Measurements from ENCODE around the gene EVI5L. TPM values are rescaled to one million over a fixed set of nuclear protein-coding genes. Genes with fewer than 3 reads are reported as not detected.

Gene EVI5L
- total and polyA plus RNA-seq, 2 of the 13 experiments (the other 11 are each of a cell fraction or from before 2014, with no cell fraction given) = 1.7 to 2.4 TPM

- TF ChIP-seq ZNF782 (CRISPR knock-in tag; IDR thresholded peaks at IDR 0.05; ENCODE audit: borderline replicate concordance) (no peak), ZNF83 (CRISPR knock-in tag; IDR thresholded peaks at IDR 0.05; ENCODE audit: borderline replicate concordance) (no peak), ZSCAN21 (CRISPR knock-in tag; IDR thresholded peaks at IDR 0.05; ENCODE audit: borderline replicate concordance) (peak; percentile 47; the same call in 1 of the 2 replicates), ZIK1 (CRISPR knock-in tag; IDR thresholded peaks at IDR 0.05; ENCODE audit: borderline replicate concordance, low read depth) (peak; percentile 58; the same call in 1 of the 2 replicates), U2AF2 (IDR thresholded peaks at IDR 0.05; ENCODE audit: low read depth, low read length) (no peak), ZNF18 (CRISPR knock-in tag; IDR thresholded peaks at IDR 0.05; ENCODE audit: insufficient replicate concordance) (no peak), PCBP2 (optimal IDR thresholded peaks at IDR 0.05; ENCODE audit: low read depth, low read length, poor library complexity, severe bottlenecking) (no peak), ELF1 (CRISPR knock-in tag; IDR thresholded peaks at IDR 0.05) (no peak), ZNF776 (CRISPR knock-in tag; IDR thresholded peaks at IDR 0.05) (0 out of 2 replicates have a peak, but pooled peaks have one; percentile 43), NRL (CRISPR knock-in tag; IDR thresholded peaks at IDR 0.05; ENCODE audit: borderline replicate concordance) (0 out of 2 replicates have a peak, but pooled peaks have one; percentile 23), TRIM24 (CRISPR knock-in tag; IDR thresholded peaks at IDR 0.05) (no peak), ASH2L (IDR thresholded peaks at IDR 0.05; ENCODE audit: insufficient read length, low read depth, low read length) (peak; percentile 48), ZNF121 (CRISPR knock-in tag; IDR thresholded peaks at IDR 0.05) (peak; percentile 42; the same call in 1 of the 2 replicates), TBX2 (CRISPR knock-in tag; IDR thresholded peaks at IDR 0.05; ENCODE audit: borderline replicate concordance) (0 out of 2 replicates have a peak, but pooled peaks have one; percentile 22), ZNF816 (CRISPR knock-in tag; IDR thresholded peaks at IDR 0.05; ENCODE audit: borderline replicate concordance) (no peak), FOSL2 (CRISPR knock-in tag; IDR thresholded peaks at IDR 0.05) (peak; percentile 67), ZNF768 (CRISPR knock-in tag; IDR thresholded peaks at IDR 0.05) (0 out of 2 replicates have a peak, but pooled peaks have one; percentile 54), NR2F1 (CRISPR knock-in tag; IDR thresholded peaks at IDR 0.05) (no peak), NKX3-1 (CRISPR knock-in tag; IDR thresholded peaks at IDR 0.05) (no peak), ZNF24 (IDR thresholded peaks at IDR 0.05) (no peak), CEBPB (IDR thresholded peaks at IDR 0.05; ENCODE audit: borderline replicate concordance, low read depth, low read length) (no peak)
- TF ChIP-seq, protein P1, sequence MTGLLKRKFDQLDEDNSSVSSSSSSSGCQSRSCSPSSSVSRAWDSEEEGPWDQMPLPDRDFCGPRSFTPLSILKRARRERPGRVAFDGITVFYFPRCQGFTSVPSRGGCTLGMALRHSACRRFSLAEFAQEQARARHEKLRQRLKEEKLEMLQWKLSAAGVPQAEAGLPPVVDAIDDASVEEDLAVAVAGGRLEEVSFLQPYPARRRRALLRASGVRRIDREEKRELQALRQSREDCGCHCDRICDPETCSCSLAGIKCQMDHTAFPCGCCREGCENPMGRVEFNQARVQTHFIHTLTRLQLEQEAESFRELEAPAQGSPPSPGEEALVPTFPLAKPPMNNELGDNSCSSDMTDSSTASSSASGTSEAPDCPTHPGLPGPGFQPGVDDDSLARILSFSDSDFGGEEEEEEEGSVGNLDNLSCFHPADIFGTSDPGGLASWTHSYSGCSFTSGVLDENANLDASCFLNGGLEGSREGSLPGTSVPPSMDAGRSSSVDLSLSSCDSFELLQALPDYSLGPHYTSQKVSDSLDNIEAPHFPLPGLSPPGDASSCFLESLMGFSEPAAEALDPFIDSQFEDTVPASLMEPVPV (CRISPR knock-in tag; IDR thresholded peaks at IDR 0.05) = no peak
- TF ChIP-seq, protein P2, sequence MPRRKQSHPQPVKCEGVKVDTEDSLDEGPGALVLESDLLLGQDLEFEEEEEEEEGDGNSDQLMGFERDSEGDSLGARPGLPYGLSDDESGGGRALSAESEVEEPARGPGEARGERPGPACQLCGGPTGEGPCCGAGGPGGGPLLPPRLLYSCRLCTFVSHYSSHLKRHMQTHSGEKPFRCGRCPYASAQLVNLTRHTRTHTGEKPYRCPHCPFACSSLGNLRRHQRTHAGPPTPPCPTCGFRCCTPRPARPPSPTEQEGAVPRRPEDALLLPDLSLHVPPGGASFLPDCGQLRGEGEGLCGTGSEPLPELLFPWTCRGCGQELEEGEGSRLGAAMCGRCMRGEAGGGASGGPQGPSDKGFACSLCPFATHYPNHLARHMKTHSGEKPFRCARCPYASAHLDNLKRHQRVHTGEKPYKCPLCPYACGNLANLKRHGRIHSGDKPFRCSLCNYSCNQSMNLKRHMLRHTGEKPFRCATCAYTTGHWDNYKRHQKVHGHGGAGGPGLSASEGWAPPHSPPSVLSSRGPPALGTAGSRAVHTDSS (CRISPR knock-in tag; conservative IDR thresholded peaks at IDR 0.05) = no peak
Measured at GRCh38 chr19:7888145-7888825, 58.3 kb downstream of the EVI5L start, which contains the start of gene LRRC8E (continued).
